H1 (cell line): ENCODE data around the gene APOM. TPM values are rescaled to one million over a fixed set of nuclear protein-coding genes. Genes with fewer than 3 reads are reported as not detected.

Experiments used
- CHD2 ChIP-seq: IDR thresholded peaks from 2 replicates; pipeline ENCODE4 v1.6.1; 2012; ENCODE audit warnings: low read length, improper control_type of control experiment
- RAD21 ChIP-seq, 2 experiments: IDR thresholded peaks in 1 of 2; conservative IDR thresholded peaks in 1 of 2; 2 replicates each; pipeline ENCODE4 v1.6.1; 2011; ENCODE audit warnings: low read depth in 2 of 2, low read length in 2 of 2, improper control_type of control experiment in 1 of 2, inconsistent platforms in 1 of 2, mild to moderate bottlenecking in 1 of 2, moderate library complexity in 1 of 2
- polyA plus RNA-seq, 7 experiments: library from polyadenylated mRNA; depleted of rRNA in 3 of 7; stranded (reverse) in 5 of 7; unstranded in 2 of 7; fragments of >200 nt in 5 of 7; fragments of 200-250 nt in 2 of 7; gene quantifications; 1 replicate in 5 of 7; 2 replicates in 1 of 7; 4 replicates in 1 of 7; pipeline versions ENCODE4 v1.2.1 to v1.2.3, GENCODE V29; 2011 to 2013; ENCODE audit warnings: missing spikeins in 2 of 7, mixed read lengths in 2 of 7
- total RNA-seq: library from RNA; stranded (reverse); fragmentation: NEBNext Ultra II Directional; extraction: Animal tissue kit (Norgen Biotek cat#: 25700); gene quantifications from 2 replicates; pipeline ENCODE4 v1.2.1, GENCODE V29; 2021

The APOM gene
- total and polyA plus RNA-seq, 2 of the 8 experiments (the other 6 are each of a cell fraction or from before 2014, with no cell fraction given) = 3.4 to 12.0 TPM

DNA sequence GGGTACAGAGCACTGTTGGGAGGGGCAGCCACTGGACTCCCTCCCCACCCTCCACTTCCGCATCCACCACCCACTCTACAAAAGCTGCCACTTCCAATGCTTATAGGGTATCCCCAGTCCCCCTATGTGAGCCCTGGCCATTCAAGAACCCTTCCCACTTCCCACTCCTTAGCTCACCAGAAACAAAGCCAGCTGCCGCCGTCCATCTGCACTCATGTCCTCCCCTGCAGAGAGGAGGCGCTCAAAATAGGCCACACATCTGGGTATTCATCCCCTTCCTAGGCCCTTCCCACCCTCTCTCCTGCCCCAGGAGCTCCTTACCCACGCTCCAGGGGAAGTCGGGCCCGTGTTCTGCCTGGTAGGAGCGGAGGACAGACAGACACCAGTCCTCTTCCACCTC is 31.6 kb downstream of the APOM start (continued):
- no peak for TF ChIP-seq CHD2
- no peak for TF ChIP-seq RAD21 (IDR thresholded peaks at IDR 0.05 in 1 of 2, conservative IDR thresholded peaks at IDR 0.05 in 1 of 2; ENCODE audit: low read depth in 2 of 2, low read length in 2 of 2)
